Astrocyte (in vitro differentiated cells and primary cell): ENCODE results near the gene PTPRB.

Source experiments
- EZH2 ChIP-seq: IDR thresholded peaks from 2 replicates; pipeline ENCODE4 v1.6.1; 2012; ENCODE audit warnings: mild to moderate bottlenecking, low read length, inconsistent platforms; ENCODE audit not compliant: insufficient read depth
- TF ChIP-seq, protein P1 (sequence below): IDR thresholded peaks from 2 replicates; pipeline ENCODE4 v1.5.1; 2011; ENCODE audit warnings: low read depth, mild to moderate bottlenecking, inconsistent platforms, low read length, moderate library complexity; ENCODE audit not compliant: insufficient read depth

DNA sequence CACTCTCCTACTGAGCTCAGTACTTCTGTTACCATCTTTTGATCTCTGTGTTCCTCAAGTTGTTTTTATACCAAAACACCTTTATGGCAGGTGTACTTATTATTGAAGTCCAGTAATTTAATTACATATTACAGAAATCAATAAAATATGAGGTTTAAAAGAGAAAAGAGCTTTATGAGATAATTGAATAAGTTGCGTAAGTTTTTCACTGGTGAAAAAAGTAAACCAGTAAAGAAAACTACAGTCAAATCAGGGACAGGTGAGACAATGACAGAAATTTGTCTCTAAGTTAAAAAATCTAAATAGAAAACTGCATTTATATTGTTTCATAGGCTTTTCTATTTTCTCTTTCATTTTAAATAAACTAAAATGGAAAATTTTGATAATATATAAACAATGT is 29.1 kb upstream of the PTPRB start:
- TF ChIP-seq, protein P1, sequence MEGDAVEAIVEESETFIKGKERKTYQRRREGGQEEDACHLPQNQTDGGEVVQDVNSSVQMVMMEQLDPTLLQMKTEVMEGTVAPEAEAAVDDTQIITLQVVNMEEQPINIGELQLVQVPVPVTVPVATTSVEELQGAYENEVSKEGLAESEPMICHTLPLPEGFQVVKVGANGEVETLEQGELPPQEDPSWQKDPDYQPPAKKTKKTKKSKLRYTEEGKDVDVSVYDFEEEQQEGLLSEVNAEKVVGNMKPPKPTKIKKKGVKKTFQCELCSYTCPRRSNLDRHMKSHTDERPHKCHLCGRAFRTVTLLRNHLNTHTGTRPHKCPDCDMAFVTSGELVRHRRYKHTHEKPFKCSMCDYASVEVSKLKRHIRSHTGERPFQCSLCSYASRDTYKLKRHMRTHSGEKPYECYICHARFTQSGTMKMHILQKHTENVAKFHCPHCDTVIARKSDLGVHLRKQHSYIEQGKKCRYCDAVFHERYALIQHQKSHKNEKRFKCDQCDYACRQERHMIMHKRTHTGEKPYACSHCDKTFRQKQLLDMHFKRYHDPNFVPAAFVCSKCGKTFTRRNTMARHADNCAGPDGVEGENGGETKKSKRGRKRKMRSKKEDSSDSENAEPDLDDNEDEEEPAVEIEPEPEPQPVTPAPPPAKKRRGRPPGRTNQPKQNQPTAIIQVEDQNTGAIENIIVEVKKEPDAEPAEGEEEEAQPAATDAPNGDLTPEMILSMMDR: no peak
- TF ChIP-seq EZH2: no peak
